NCI-H82 treated with DMSO at 0.1 percent for 48 hours (cell line): ENCODE results near the gene CAMTA1.
A peak's percentile ranks its signal among the peaks of the same experiment; 100 is the strongest.

Source experiments
- DNase-seq: peaks from one replicate; lab custom pipeline; 2025; ENCODE audit not compliant: unreplicated experiment; lab: John Stamatoyannopoulos, UW

Gene CAMTA1

GRCh38 chr1:7293702-7294629 is 508.7 kb downstream of the CAMTA1 start:
- DNase-seq: peak; percentile 58

GRCh38 chr1:7294636-7295035 is 509.4 kb downstream of the CAMTA1 start:
- no peak for DNase-seq

- no peak for DNase-seq
Measured at GRCh38 chr1:7295946-7296345, 510.7 kb downstream of the CAMTA1 start.

GRCh38 chr1:7296968-7297367 is 511.7 kb downstream of the CAMTA1 start:
- DNase-seq: no peak

GRCh38 chr1:7298145-7298544 is 512.9 kb downstream of the CAMTA1 start:
- no peak for DNase-seq

- DNase-seq: no peak
Measured at GRCh38 chr1:7298749-7299151, 513.5 kb downstream of the CAMTA1 start.

GRCh38 chr1:7299329-7299799 is 514.1 kb downstream of the CAMTA1 start:
- no peak for DNase-seq

GRCh38 chr1:7299994-7300393 is 514.7 kb downstream of the CAMTA1 start:
- no peak for DNase-seq

- DNase-seq: no peak
Measured at GRCh38 chr1:7300893-7301663, 515.8 kb downstream of the CAMTA1 start.

- DNase-seq: no peak
Measured at GRCh38 chr1:7301664-7301981, 516.4 kb downstream of the CAMTA1 start.

GRCh38 chr1:7302126-7302525 is 516.9 kb downstream of the CAMTA1 start:
- no peak for DNase-seq

- DNase-seq: no peak
Measured at GRCh38 chr1:7302873-7303272, 517.6 kb downstream of the CAMTA1 start.

GRCh38 chr1:7303554-7304317 is 518.5 kb downstream of the CAMTA1 start:
- no peak for DNase-seq

- DNase-seq: no peak
Measured at GRCh38 chr1:7313081-7313546, 527.9 kb downstream of the CAMTA1 start.

GRCh38 chr1:7313826-7314225 is 528.6 kb downstream of the CAMTA1 start:
- DNase-seq: no peak

- DNase-seq: no peak
Measured at GRCh38 chr1:7315316-7315715, 530.1 kb downstream of the CAMTA1 start.

- peak; percentile 82 for DNase-seq
Measured at GRCh38 chr1:7315946-7316345, 530.7 kb downstream of the CAMTA1 start.

GRCh38 chr1:7317888-7318287 is 532.6 kb downstream of the CAMTA1 start:
- DNase-seq: no peak

GRCh38 chr1:7319196-7319595 is 533.9 kb downstream of the CAMTA1 start:
- no peak for DNase-seq

- no peak for DNase-seq
Measured at GRCh38 chr1:7320661-7321060, 535.4 kb downstream of the CAMTA1 start.

- no peak for DNase-seq
Measured at GRCh38 chr1:7322283-7322785, 537.1 kb downstream of the CAMTA1 start.
